Endothelial cell of umbilical vein (primary cell): ENCODE results near the gene APOH.

Experiments used
- CTCF ChIP-seq, 2 donors: IDR thresholded peaks; 1 replicate in 1 of 2; 2 replicates in 1 of 2; pipeline ENCODE4 v1.5.1; 2011; ENCODE audit warnings: low read length in 2 of 2, mild to moderate bottlenecking in 2 of 2, moderate library complexity in 2 of 2, control low read depth in 1 of 2, inconsistent platforms in 1 of 2, low read depth in 1 of 2; ENCODE audit not compliant: insufficient read depth in 1 of 2; ENCODE audit errors: extremely low read depth in 1 of 2
- GATA2 ChIP-seq: IDR thresholded peaks from 2 replicates; pipeline ENCODE4 v1.7.0; 2011; ENCODE audit warnings: low read depth, mild to moderate bottlenecking, moderate library complexity, mixed read lengths, low read length; ENCODE audit not compliant: insufficient read length, insufficient read depth
- MAX ChIP-seq: IDR thresholded peaks from 2 replicates; pipeline ENCODE4 v1.6.1; 2011; ENCODE audit not compliant: insufficient read depth, insufficient read length
- MYC ChIP-seq: IDR thresholded peaks from one replicate; pipeline ENCODE4 v1.6.1; 2011; ENCODE audit warnings: mild to moderate bottlenecking, low read depth, low read length
- POLR2A ChIP-seq: IDR thresholded peaks from 2 replicates; pipeline ENCODE4 v1.6.1; 2012; ENCODE audit warnings: low read depth, mild to moderate bottlenecking, control low read depth, low read length
- POLR2AphosphoS5 ChIP-seq: IDR thresholded peaks from 2 replicates; pipeline ENCODE4 v1.6.1; 2012; ENCODE audit warnings: low read depth, mild to moderate bottlenecking, control low read depth, low read length, moderate library complexity; ENCODE audit not compliant: insufficient read depth

- no peak for TF ChIP-seq CTCF (IDR thresholded peaks at IDR 0.05; ENCODE audit: extremely low read depth in 1 of 2, insufficient read depth in 1 of 2, low read depth in 1 of 2, low read length in 2 of 2)
- TF ChIP-seq POLR2A: no peak
- TF ChIP-seq POLR2AphosphoS5: no peak
- TF ChIP-seq MYC: no peak
- TF ChIP-seq MAX: no peak
- TF ChIP-seq GATA2: no peak
Observed at GRCh38 chr17:66187718-66188117, 41.5 kb downstream of the APOH start.
